T follicular helper cell (primary cell): ENCODE data around the gene ZG16B.

Source experiments
- DNase-seq: peaks from one replicate; pipeline ENCODE4 v3.0.0-alpha.2; 2020; ENCODE audit warnings: low read depth

ZG16B gene

DNA sequence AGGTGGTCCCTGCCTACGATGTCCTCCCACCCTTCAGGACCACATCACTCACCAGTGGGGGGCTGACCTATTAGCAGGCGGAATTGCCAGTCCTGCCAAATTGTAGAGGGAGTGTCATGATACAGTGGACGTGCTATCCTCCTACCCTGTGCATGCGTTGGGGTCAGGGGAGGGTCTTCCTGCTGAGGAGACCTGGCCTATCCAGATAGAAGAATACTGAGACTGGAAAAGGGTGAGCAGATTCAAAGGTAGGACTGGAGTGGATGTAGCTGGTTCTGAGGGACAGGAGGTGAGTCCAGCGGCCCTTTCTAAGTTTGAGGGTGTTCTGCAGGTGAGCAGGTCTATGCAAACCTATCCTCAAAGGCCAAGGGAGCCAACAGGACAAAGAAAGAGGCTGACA is 23.8 kb upstream of the ZG16B start:
- DNase-seq, result no peak

DNA sequence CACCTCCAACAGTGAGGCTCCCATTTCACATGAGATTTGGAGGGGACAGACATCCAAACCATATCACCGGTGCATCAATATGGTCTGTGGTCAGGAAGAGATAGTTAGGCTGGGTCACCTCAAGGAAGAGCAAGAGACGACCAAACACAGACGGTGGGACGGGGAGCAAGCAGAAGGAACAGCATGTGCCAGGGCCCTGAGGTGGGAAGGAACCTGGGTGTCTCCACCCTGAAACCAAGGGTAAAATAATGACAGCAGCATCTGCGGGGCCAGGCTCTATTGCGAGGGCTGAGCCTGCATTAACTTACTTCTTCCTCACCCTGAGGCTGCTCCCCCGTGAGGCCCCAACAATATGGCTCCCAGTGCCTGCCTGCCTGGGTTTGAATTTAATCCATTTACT is 21.9 kb upstream of the ZG16B start:
- no peak for DNase-seq

DNA sequence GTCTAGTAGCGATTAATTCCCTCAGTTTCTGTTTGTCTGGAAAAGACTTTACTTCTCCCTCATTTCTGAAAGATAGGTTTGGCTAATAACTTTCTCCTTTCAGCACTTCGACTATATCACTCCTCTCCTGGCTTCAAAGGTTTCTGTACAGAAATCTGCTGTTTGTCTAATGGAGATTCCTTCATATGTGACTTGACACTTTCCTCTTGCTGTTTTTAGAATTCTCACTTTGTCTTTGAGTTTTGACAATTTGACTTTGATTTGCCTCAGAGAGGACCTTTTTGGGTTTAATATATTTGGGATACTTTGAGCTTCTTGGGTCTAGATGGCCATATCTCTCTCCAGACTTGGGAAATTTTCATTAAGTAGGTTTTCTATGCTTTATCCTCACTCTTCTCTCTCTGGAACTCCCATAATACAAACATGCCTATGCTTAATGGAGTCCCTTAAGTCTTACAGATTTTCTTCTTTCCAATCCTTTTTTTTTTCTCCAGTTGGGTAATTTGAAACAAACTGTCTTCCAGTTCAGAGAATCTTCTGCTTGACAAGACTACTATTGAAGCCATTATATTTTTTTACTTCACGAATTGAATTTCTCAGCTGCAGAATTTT is 20.8 kb upstream of the ZG16B start:
- DNase-seq, result no peak

DNA sequence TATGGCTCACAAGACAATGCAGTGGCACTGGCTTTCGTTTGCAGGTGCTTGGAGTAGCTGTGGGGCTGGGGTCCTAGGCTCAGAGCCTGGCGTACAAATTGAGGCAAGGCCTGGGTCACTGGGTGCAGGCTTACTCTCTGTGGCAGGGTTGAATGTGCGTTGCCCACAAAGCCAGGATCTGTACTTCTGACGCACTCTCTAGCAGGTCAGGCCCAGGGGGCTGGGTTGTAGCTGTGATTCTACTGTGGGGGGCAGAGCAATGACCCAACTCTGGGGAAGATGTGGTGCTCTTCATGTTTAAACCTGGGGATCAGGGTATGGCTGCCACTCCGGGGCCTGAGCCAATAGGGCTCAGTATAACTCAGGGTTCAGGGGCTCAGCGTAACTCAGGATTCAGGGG is 19.5 kb upstream of the ZG16B start:
- no peak for DNase-seq

DNA sequence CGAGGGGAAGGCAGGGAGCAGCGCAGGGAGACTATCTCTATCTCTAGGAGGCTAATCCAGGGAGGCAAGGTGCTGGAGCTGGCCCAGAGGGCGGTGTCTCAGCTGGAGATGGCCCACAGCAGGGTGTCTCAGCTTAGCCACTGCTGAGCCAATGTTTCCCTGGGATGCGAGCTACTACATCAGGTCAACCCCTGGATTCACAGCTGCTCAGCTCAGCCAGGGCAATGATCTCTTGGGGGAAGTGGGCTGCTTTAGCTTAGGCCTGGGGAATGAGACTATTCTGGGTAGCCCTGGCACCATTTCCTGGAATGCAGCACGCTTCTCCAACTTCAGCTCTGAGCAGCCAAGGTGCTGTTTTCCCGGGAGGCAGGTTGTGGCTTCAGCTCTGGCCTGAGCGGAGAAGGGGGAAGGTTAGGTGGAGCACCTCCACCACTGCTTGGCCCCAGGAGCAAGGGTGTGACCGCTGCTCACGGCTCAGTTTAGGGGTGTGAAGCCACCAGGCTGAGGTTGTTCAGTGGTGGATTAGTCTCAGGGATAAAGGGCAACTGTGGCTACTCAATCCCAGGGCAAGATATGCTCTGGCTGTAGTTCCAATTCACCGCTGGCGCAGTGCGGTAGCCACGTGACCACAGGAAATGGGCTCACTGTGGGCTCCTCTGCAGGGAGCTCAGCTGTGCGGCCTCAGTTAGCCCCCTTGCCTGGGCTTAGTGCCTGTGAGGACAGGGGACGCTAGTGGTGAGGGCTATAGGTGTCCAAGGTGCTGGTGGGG is 18.2 kb upstream of the ZG16B start:
- no peak for DNase-seq

DNA sequence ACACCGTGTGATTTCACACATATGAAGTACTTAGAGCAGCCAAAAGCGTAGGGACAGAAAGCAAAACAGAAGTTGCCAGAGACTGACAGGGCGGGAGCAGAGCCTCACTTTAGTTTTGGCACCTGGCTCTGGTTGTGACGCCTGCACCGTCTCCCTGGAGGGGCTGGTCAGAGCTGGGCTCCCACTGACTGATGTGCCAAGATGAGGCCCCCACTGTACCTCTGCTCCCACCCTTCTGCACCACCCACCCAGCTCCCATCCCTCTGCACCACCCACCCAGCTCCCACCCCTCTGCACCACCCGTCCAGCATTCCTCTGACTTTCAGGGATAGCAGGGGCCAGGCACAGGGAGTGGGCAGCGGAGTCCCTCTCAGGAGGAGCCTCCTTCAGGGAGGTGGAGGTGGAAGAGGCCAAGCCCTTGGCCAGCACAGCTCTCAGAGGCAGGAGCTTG is 16.3 kb upstream of the ZG16B start:
- DNase-seq, result no peak

DNA sequence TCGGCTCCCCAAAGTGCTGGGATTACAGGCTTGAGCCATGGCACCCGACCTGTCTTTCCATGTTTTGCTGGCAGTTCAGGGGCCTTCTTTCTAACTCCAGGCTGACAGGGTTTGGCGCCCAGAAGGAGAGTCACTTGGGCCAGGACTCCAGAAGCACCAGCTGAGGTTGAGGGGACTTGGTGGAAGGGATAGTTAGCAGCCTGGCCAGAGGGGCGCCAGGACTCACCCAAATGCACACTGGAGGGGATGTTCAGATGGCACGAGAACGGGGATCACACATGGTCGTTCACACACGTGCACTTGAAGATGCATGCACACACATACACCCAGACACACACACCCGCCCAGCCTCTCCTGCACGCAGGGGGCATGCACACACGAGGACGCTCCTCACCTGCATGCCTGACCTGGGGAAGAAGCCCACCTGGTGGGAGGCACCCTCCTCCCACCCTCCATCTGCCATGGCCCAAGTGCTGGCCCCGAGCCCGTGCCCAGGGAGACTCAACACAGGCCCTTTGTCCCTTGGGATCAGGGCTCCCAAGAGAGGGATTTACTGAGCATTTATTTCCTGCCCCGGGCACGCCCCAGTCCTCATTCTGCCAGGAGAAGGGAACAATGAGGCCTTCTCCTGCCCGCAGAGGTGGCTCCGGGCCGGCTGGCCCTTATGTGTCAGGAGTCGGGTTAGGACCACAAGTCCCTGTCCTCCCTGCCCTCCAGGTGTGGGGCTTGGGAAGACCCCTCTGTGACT is 15.4 kb upstream of the ZG16B start:
- DNase-seq, result no peak

DNA sequence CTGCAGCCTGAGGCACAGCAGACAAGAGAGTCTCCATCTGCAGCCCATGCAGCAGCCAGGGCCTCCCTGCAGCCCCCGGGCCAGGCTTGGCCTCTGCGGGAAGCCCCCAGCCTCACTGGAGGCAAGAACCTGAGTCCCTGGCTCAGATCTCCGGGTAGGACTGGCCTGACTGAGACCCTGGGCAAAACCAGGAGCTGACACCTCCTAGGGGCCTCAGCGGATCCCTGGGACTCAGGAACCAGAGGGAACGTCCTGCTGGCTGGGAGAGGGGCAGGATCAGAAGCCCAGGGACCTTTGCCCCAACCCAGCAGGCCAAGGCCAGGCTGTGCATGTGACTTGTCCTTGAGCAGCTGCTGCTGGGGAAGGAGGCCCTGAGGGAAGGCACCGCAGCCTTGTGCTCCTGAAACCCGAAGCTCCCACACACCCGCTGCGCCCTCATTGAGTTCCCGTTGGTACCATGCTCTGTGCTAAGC is 14.8 kb upstream of the ZG16B start:
- DNase-seq, result no peak

DNA sequence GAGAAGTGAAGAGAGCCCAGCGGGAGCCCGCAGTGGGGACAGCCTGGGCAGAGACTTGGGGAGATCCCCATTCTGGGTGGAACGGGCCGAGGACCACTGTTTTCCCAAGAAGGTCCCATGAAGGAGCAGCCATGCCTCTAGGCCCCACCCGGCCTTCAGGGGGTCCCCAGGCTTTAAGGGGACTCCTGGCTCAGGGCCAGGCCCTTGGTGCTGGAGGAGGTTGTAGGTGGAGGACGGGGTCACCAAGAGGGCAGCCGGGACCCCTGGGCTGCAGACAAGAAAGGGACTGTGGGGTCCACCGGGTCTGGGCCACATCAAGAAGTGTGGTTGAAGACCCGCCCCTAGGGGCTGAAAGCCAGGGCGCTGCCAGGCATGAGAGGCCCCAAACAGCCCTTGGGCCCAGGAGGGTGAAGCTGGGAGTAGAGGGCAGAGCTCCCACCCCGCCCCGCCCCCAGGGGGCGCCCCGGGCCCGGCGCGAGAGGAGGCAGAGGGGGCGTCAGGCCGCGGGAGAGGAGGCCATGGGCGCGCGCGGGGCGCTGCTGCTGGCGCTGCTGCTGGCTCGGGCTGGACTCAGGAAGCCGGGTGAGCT is 13.3 kb upstream of the ZG16B start, which contains the start of gene PRSS21:
Gene PRSS21, plus strand, starts transcription at position 487 of the 589 bp plus-strand sequence. Its CDS starts 32 bp downstream, at position 519.
- no peak for DNase-seq

DNA sequence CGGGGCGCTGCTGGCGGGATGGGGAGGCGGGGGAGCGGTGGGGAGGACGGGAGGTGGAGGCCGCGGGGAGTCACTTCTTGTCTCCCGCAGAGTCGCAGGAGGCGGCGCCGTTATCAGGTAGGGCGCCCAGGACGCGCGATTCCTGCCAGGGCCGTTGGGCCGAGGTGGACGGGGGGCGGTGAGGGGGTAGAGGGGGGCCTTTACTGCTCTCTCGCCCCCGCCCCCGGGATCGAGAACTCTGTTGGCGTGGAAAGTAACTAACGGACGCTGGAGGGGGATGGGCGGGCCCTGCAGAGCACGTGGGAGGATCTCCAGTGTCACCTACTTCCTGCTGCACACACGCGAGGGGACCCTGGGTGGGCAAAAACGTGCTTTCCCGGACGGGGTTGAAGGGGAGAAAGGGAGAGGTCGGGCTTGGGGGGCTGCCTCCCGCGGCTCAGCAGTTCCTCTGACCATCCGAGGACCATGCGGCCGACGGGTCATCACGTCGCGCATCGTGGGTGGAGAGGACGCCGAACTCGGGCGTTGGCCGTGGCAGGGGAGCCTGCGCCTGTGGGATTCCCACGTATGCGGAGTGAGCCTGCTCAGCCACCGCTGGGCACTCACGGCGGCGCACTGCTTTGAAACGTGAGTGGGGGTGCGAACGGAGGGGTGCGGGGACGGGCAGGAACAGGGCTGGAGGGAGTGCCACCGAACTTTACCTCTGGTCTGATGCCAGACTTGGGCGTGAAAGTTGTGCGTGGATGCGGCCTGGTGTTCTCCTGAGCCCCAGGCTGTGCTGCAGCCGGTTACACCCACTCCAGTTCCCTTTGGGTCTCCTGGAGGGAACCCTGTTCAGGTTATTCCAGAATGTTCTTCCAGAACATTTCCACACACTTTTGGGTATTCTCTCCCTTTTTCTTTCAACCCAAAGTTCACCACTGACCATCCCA is 12.5 kb upstream of the ZG16B start:
- DNase-seq, result no peak

DNA sequence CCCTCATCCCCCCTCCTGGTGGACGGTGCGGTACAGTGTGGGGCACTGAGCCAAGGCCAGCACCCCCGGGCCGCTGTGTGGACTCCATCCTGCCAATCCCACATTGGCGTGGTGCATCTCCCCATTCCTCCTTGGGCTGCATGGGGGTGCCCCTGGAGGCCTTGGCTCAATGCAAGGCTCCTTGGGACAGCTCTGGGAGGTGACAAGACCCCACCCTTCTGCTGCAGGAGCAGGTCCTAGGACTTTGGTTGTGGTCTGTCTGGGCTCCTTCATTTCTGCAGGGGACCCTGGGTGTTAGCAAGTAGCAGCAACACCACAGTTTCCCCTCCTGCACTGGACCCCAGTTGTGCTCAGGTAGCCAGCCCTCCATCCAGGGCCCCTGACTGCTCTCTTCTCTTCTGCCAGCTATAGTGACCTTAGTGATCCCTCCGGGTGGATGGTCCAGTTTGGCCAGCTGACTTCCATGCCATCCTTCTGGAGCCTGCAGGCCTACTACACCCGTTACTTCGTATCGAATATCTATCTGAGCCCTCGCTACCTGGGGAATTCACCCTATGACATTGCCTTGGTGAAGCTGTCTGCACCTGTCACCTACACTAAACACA is 11.7 kb upstream of the ZG16B start:
- no peak for DNase-seq

DNA sequence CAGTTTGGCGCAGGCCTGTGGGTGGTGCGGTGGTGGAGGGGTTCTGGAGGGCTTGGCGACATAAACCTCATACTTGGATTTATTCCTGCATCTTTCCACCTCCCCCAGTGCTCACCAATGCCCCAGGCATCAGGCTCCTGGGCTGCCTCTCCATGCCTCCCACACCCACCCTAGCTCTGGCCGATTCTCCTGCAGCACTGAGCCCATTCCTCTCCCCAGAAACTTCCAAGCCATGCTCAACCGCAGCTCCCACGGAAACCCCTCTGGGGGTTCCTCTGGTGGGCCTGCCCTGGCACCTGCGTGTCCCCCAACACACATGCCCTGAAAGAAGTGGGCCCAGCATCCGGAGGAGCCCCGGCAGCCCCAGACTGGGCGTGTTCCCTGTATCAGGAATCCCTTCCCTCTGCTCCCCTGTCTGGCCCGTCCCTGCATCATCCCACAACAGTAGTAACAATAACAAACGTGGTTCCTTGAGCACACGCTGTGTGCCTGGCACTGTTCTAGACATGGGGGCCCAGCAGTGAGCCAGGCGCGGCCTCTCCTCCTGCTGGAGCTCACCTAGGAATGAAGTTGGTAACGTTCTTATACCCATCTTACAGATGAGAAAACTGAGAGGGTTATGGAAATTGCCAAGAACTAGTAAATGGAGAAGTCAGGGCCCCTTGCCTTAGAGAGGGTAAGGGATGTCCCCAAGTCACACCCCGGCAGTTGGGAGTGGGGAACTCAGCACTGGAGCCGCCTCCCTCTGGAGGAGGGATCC is 10.7 kb upstream of the ZG16B start:
- DNase-seq, result no peak

DNA sequence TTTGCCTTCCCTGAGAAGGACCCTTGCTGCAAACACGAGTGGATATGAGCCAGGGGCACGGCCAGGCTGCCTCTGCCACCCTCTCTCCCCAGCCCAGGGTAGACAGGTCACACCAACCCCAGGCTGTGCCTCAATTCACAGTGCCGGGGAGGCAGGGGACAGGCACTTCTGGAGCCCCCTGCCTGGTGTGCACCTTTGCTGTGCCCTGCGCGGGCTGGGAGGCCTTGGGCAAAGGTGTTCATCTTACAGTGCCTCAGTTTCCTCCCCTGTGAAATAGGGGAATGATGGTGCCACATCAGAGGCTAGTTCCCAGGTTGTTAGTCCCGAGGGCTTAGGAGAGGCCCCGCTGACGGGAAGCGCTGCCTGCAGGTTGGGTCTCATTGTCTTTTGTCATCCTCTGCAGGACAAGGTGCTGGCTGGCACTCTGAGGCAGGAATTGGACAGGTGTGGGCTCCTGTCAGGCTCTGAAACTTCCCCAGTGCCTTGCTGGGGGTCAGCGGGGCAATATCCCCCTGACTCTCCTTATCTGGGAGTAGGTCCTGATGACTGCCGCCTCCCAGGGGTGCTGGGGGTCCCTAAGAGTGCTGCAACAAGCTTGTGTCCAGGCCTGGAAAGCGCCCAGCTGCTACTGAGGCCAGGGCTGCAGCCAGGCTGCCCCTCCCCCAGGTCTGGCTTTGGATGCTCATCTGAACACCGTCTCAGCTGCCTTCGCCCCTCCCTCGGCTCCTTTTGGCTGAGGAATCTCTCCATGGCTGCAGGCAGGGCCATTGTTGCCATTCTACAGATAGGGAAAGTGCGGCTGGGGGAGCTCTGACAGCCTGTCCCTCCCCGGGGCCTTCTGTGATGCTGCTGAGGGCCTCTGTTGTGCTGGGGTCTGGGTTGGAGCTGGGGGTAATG is 9.9 kb upstream of the ZG16B start:
- DNase-seq, result no peak

DNA sequence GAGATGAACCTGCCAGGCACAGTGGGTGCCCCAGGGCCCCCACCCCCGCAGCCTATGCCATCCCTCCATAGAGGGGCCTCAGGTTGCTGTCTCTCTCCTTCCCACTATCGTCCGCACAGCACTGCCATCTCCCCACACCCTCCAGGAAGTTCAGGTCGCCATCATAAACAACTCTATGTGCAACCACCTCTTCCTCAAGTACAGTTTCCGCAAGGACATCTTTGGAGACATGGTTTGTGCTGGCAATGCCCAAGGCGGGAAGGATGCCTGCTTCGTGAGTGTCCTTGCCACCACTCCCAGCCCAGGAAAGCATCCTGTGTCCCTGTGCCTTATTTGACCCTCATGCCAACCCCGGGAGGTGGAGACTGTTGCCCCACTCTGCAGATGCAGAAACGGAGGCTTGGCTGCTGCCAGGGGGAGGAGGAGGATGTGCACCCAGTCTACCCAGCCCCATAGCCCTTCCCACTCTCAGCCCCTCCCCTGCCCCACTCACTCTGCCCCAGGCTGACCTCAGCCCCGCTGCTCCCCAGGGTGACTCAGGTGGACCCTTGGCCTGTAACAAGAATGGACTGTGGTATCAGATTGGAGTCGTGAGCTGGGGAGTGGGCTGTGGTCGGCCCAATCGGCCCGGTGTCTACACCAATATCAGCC is 9.1 kb upstream of the ZG16B start:
- DNase-seq, result no peak

DNA sequence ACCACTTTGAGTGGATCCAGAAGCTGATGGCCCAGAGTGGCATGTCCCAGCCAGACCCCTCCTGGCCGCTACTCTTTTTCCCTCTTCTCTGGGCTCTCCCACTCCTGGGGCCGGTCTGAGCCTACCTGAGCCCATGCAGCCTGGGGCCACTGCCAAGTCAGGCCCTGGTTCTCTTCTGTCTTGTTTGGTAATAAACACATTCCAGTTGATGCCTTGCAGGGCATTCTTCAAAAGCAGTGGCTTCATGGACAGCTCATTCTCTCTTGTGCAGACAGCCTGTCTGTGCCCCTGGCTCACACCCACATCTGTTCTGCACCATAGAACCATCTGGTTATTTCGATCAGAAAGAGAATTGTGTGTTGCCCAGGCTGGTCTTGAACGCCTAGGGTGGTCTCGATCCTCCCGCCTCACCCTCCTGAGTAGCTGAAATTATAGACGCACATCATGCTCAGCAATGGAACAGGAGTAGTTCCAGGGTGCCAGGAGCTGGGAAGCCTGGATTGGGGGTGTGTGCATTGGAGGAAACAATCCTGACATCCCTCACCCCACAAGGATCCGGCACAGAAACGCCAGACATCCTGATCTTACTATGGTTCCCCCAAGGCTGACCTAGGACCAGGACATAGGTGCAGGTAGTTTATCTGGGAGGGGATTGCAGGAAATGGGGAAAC is 8.5 kb upstream of the ZG16B start:
- DNase-seq, result no peak

DNA sequence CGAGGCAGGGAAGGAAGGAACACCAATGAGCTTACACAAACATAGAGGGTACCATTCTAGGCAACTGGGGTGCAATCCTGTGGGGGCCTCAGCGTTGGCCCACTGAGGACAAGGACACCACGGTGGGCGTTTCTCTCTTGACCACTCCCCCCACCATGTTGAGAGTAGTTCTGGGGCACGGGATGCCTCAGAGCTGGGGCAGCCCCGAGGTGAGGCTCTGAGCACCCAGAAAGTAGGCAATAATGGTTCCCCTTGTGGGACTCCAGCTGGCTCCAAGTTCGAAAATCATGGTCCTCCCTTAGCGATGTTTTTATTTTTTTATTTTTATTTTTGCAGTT is 8.0 kb upstream of the ZG16B start:
- no peak for DNase-seq

DNA sequence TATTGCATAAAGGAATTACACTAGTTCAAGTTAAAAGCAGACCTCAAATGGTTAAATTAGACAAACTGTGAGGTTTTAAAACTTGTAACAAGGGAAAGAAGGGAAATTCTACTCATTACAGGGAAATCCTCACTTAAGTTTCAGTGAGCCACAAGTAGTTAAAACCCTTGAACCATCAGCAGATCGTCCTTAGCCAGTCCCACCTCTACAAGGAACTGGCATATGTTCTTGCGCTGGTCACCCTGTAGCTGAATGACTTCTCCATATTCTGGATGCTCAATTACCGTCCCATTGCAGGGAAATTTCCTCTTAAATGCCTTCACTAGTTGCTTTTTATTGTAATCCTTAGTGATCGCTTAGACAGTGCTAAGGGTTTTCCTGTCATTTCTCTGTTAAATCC is 7.6 kb upstream of the ZG16B start:
- no peak for DNase-seq

DNA sequence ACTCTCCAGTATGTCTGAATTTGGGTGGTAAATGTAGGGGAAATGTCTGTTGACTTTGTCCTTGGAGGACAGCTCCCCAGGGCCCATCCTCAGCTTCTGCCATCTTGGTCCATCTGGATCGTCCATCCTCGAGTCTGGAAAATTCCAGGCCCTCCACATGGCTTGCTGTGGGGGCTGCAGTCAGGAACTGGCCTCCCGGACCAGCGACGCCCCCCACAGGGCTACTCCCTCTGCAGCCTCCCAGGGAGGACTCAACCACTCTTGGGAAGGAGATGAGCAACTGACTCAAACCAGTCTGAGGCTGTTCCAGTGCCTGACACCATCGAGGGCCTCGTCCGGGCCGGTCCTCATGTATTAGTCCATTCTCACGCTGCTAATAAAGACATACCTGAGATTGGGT is 5.5 kb upstream of the ZG16B start:
- no peak for DNase-seq
